HG02588 (cell line): Measurements from ENCODE around the gene ZFP57.
A peak's percentile ranks its signal among the peaks of the same experiment; 100 is the strongest.

Experiments
- ATAC-seq: cut with Tn5 transposase; IDR thresholded peaks from one replicate; pipeline ENCODE4 v1.9.1; 2021; ENCODE audit warnings: mild to moderate bottlenecking, moderate library complexity; ENCODE audit not compliant: unreplicated experiment

ZFP57 gene

GRCh38 chr6:29680904-29681303, at the start of gene ZFP57:
TSS of gene ZFP57 (minus strand) at chr6:29681152. CDS start at chr6:29677003, 4,149 bp downstream.
- no peak for ATAC-seq

GRCh38 chr6:29730575-29731126, 49.7 kb upstream of the ZFP57 start:
- no peak for ATAC-seq

- no peak for ATAC-seq
These were observed 48.9 kb upstream of the ZFP57 start for GRCh38 chr6:29729774-29730328.

GRCh38 chr6:29728875-29729270, 47.9 kb upstream of the ZFP57 start:
- no peak for ATAC-seq

- no peak for ATAC-seq
These were observed 47.4 kb upstream of the ZFP57 start for GRCh38 chr6:29728173-29728874.

GRCh38 chr6:29727637-29728036, 46.7 kb upstream of the ZFP57 start:
- no peak for ATAC-seq

GRCh38 chr6:29726571-29727194, 45.7 kb upstream of the ZFP57 start:
- no peak for ATAC-seq

GRCh38 chr6:29726001-29726400, 45.0 kb upstream of the ZFP57 start:
- ATAC-seq, result no peak

- no peak for ATAC-seq
These were observed 44.3 kb upstream of the ZFP57 start for GRCh38 chr6:29724937-29725869.

- peak; percentile 44 for ATAC-seq
These were observed 43.0 kb upstream of the ZFP57 start for GRCh38 chr6:29723666-29724588.

- ATAC-seq, result peak; percentile 86
These were observed 42.3 kb upstream of the ZFP57 start, which contains the start of gene HLA-F for GRCh38 chr6:29723262-29723665. TSS of gene HLA-F (plus strand) at chr6:29723434. CDS start at chr6:29723464, 30 bp downstream.

GRCh38 chr6:29720863-29721262, 39.9 kb upstream of the ZFP57 start:
- ATAC-seq, result no peak

- no peak for ATAC-seq
These were observed 29.5 kb upstream of the ZFP57 start for GRCh38 chr6:29710281-29710941.

- ATAC-seq, result no peak
These were observed 28.2 kb upstream of the ZFP57 start for GRCh38 chr6:29709188-29709587.

GRCh38 chr6:29708432-29709179, 27.7 kb upstream of the ZFP57 start:
- no peak for ATAC-seq

- no peak for ATAC-seq
These were observed 24.7 kb upstream of the ZFP57 start for GRCh38 chr6:29705389-29706231.

- no peak for ATAC-seq
These were observed 21.7 kb upstream of the ZFP57 start for GRCh38 chr6:29702519-29703103.
